Activated T-cell treated with anti-CD3 and anti-CD28 coated beads, Interleukin-2, amount 50 U/mL, for 48 hours (primary cell): ENCODE data around the gene ZNF700.
A peak's percentile ranks its signal among the peaks of the same experiment; 100 is the strongest.
"Not testable (repeated sequence)": the region's sequence is repeated elsewhere in the genome, so short reads cannot be mapped to it uniquely, and the experiment has no call there.

ENCODE experiments used
- DNase-seq, 2 experiments: peaks; one replicate each; pipeline ENCODE4 v3.0.0-alpha.2; 2020

ZNF700 gene

DNA sequence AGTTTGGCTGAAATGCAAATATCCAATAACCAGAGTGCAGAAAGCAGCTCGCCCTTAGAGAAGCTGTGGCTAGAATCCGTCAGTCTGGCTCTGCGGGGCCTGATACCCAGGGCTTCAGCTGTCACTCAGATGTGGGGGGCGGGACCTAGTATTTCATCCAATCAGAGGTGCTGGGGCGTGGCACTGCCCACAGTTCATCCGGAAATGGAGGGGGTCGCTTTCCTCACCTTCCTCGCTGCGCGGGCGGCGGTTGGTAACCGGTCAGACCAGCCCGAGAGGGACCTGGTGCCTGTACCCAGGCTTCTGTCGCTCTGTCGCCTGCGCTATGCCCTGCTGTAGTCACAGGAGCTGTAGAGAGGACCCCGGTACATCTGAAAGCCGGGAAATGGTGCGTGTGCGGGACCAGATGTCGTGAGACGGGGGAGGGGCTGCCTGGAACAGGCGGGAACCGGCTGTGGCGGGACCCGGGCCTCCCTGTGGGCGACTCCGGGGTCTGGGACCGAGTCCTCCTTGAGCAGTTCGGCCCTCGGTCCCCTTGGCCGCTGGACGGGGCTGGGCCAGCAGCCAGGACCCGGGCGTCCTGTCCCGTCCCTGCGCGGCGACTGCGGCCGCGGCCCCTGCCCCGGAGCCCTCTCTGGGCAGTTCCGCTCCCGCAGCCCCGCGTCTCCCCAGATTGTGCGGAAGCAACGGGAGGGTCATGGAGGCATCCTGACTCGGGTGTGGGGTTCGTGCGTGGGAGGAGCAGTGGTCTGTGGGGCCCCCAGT is at the start of gene ZNF700:
ZNF700 (plus strand) TSS at position 222 of the 765 bp plus-strand sequence; CDS start at position 326, 104 bp downstream.
- peak; percentile 96 to 97 for DNase-seq

DNA sequence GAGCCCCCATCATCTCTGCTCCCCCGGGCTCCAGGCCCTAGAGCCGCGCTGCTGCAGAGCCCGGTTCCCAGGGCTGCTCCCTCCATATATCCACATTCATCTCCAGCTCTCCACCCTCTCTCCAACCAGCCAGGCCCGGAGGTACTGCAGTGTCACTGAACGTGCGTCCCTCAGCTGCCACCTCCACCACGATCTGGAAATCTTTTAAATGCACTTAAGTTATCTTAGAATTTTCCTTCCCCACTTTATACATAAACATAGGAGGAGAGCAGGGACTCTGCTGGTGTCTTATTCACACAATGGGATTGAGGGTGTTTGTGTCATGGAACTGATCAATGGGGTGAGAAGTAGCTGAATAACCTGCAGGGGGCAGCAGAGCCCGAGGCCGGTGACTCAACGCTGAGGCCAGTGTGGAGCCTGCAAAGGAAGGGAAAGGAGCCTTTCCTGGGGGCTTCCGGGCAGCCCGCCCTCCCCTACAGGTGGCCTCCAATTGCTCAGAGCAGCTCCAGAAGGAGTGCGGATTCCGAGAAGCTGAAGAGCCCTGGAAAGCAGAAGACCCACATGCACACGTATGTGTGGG is 45.1 kb upstream of the ZNF700 start:
- peak; percentile 72 for DNase-seq

- no peak for DNase-seq
Observed at GRCh38 chr19:11880598-11880997, 44.3 kb upstream of the ZNF700 start.

DNA sequence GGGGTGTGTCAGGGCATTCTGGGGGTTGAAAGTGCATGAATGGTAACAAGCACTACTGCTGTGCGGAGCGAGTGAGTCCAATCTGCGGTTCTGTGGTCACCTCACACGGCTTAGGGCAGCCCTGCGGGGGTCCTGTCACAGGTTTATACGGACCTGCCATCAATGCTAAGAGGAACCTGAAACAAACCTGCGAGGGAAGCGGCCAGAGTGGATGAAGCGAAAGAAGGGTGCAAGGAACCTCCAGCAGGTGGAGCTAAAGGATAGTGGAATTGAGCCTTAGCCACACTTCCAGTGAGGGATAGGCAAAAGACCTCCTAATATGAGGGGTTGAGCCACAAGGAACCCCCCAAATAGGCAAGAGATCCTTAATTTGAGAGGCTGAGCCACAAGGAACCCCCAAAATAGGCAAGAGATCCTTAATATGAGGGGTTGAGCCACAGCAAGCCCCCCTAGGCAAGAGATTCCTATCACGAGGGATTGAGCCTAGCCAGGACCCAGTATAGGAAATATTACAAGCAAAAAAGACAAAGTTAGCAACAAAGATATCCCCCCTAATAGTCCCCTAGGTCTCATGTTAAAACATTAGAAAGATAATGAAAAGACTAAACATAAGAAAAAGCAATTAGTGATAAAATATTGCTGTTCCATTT is 43.6 kb upstream of the ZNF700 start:
- peak; percentile 68 to 74 for DNase-seq

DNA sequence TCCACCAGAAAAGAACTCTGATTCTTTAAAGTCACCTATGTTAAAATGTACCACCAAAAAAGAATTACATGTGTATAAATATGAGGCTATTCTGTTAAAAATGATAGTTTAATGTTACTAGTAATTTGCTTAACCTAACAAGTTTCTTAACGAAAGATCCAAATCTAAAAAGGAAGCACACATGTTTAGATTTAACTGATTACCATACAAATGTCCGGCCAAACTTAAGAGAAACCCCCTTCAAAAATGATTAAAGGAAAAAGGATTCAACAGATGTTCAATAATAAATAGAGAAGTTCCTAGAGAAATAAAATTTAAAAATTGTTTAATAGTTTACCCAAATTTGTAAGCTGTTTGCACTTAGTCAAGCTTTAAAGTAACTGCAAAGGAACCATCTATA is 42.3 kb upstream of the ZNF700 start:
- no peak for DNase-seq

DNA sequence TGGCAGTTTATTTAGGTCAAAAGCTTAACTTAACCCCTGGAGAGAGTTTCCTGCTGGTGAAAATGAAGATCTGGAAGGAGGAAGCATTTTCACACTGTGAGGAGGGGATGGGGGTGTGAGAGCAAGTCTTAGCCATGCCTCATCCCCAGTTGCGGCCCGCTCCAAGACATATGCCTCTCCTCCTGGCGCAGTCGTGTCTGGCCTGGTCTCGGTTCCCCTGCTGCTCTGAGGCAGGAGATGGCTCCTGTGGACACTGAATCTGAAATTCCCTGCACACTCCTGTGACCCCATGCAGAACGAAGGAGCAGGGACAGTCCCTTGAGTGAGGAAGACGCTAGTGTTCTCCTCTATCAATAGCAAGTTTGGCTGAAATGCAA is 37.7 kb upstream of the ZNF700 start:
- no peak for DNase-seq

DNA sequence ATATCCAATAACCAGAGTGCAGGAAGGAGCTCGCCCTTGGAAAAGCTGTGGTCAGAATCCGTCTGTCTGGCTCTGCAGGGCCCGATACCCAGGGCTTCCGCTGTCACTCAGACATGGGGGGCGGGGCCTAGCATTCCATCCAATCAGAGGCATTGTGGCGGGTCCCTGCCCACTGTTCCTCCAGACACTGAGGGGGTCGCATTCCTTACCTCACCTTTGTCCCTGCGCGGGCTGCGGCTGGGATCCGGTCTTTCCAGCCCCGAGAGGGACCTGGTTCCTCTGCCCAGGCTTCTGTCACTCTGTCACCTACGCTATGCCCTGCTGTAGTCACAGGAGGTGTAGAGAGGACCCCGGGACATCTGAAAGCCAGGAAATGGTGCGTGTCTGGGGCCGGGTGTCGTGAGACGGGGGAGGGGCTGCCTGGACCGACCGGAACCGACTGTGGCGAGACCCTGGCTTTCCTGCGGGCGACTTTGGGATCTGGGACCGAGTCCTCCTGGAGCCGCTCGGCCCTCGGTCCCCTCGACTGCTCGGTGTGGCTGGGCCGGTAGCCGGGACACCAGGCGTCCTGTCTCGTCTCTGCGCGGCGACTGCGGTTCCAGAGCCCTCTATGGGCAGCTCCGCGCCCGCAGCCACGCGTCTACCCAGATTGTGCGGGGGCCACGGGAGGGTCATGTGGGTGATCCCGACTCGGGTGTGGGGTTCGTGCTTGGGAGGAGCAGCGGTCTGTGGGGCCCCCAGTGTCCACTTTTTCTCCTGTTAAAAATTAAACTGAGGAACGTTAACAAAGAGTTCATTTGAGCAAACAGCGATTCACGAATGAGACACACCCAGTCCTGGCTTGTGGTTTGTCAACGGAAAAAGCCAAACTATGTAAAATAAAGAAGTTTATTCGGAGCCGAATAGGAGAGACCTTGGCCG is 37.0 kb upstream of the ZNF700 start, which contains the start of gene ZNF69:
ZNF69 (plus strand) TSS at position 172 of the 921 bp plus-strand sequence; CDS start at position 314, 142 bp downstream.
- DNase-seq = peak; percentile 81 to 82

- DNase-seq = not testable (repeated sequence)
Observed at GRCh38 chr19:11889901-11890300, 35.0 kb upstream of the ZNF700 start.

DNA sequence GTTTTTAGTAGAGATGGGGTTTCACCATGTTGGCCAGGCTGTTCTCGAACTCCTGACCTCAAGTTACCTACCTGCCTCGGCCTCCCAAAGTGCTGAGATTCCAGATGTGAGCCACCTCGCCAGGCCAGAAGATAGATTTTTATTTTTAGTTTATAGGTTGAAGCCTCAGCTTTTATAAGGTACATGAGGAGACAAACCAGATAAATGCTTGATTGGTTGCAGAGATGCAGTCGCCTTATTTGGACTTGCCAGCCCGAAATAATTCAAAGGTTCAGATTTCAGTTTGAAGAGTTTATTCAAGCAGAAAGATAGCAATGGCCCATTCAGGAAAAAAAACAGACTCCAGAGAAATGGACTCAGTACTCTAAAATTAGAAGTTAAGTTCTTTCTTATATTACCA is 34.3 kb upstream of the ZNF700 start:
- DNase-seq = no peak

DNA sequence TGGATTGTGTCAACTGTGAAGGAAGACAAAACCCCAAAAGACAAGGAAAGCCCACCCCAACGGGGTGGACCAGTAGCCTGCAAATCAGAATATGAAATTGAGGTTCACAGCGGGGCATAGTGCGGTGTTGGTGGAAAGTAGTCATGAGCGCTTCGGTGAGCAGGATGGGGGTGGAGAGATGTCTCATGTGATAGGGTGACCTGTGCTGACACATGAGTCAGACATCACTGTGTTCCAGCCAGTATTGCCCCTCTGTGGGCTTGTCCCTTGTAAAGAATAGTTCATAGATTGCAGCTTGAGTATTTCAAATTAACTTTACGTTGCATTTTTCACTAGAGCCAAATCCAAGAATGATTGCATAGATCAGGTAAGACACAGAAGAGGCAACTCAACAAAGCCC is 30.1 kb upstream of the ZNF700 start:
- DNase-seq = no peak

GRCh38 chr19:11902228-11902627 is 22.7 kb upstream of the ZNF700 start:
- DNase-seq = no peak

GRCh38 chr19:11905928-11906327 is 19.0 kb upstream of the ZNF700 start:
- no peak for DNase-seq

DNA sequence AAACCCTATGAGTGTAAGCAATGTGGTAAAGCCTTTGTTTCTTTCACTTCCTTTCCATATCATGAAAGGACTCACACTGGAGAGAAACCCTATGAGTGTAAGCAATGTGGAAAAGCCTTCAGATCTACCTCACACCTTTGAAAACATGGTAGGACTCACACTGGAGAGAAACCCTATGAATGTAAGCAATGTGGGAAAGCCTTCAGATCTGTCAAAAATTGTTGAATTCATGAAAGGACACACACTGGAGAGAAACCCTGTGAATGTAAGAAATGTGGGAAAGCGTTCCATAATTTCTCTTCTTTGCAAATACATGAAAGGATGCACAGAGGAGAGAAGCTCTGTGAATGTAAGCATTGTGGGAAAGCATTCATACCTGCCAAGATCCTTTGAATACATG is 13.0 kb upstream of the ZNF700 start:
- not testable (repeated sequence) for DNase-seq

GRCh38 chr19:11914417-11915051 is 10.4 kb upstream of the ZNF700 start:
- DNase-seq = not testable (repeated sequence)

DNA sequence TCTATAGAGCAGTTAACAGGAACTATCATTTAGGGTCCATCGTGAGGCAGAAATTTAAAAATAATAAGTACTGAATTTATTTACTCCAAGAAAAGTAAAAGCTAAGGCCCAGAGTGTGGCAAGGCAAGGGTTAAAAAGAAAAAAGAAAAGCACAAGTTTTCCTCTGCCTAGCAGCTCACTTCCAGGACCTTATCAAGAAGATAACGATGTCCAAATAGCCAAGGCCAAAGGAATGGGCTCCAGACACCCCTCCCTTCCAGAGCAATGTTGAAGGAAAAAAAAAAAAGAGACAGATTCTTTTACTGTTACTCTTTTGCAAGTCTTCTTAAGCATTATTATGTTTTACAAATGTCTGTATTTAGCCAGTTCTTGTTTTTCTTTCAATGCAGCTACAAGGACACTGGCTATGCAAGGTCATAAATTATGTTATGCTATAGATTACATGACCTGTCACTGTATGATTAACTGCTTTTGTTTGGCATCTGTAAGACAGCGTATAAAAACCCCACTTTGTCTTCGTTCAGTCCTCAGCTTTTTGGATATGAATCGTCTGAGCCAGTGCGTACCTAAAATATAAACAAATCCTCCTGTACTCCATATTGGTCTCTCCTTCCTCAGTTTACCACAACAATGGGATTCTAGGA is 2.9 kb upstream of the ZNF700 start:
- no peak for DNase-seq

GRCh38 chr19:11925651-11926187 is 812 bp downstream of the ZNF700 start:
- DNase-seq = peak in 1 of 2 experiments; percentile 25

- DNase-seq = no peak
Observed at GRCh38 chr19:11927227-11927626, 2.3 kb downstream of the ZNF700 start.

GRCh38 chr19:11931051-11931450 is 6.1 kb downstream of the ZNF700 start:
- no peak for DNase-seq

DNA sequence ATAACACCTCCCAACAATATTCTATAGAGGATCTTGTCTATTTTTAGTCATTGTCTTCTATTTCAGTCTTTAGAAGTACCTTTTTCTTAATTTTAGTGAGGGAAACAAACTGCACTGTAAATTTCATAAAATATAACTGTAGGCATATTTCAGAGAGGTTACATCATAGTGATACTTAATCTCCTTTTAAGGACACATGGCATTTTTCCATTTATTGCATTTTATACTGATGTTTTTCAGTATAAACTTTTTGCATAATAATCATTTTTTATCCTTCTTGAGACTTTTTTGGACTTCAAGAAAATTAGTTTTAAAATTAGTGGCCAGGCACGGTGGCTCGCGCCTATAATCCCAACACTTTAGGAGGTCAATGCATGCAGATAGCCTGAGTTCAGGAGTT is 6.6 kb downstream of the ZNF700 start:
- no peak for DNase-seq

GRCh38 chr19:11935829-11936228 is 10.9 kb downstream of the ZNF700 start:
- DNase-seq = not testable (repeated sequence)

DNA sequence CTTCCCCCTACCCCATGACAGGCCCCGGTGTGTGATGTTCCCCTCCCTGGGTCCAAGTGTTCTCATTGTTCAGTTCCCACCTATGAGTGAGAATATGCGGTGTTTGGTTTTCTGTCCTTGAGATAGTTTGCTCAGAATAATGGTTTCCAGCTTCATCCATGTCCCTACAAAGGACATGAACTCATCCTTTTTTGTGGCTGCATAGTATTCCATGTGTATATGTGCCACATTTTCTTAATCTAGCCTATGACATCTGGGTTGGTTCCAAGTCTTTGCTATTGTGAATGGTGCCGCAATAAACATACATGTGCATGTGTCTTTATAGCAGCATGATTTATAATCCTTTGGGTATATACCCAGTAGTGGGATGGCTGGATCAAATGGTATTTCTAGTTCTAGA is 13.5 kb downstream of the ZNF700 start:
- not testable (repeated sequence) for DNase-seq
